Stimulated activated CD8-positive, alpha-beta memory T cell treated with anti-CD3 and anti-CD28 coated beads, Interleukin-7, amount 100 ng/mL, for 48 hours (primary cell): ENCODE measurements around the gene MYL5.
"Not testable (repeated sequence)": the region's sequence is repeated elsewhere in the genome, so short reads cannot be mapped to it uniquely, and the experiment has no call there.

Source experiments
- DNase-seq, 2 donors: peaks; one replicate each; pipeline ENCODE4 v3.0.0-alpha.2; 2020; ENCODE audit warnings: low read depth in 1 of 2; ENCODE audit errors: extremely low read depth in 1 of 2

The MYL5 gene

GRCh38 chr4:722851-723360 is 48.6 kb downstream of the MYL5 start:
- DNase-seq, result no peak

- no peak for DNase-seq
These were observed 49.6 kb downstream of the MYL5 start for GRCh38 chr4:723751-724530.

- DNase-seq, result no peak
These were observed 51.3 kb downstream of the MYL5 start for GRCh38 chr4:725391-726234.

DNA sequence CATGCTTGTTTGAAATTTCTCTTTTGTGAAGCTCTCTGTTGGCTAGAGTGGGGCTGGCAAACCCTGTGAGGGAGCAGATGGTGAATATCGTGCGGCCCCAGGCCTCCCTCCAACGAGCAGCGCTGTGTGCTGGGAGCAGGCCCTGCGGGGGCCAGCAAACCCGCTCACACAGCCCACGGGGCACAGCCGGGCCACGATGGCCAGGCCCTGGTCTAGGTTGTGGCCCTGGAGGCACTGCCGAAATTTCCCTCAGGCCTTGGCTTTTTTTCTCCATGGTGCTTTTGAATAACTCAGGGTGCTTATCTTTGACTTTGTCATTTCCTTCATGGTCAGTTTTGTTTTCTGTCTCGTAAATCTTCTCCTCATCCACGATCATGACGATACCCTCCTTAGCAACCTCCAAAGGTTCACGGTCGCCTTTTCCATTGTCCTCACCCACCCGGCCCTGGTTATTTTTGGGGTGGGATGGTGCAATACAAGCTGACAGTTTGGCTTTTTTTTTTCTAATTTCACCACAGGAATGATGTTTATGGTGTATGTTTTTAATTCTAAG is 52.0 kb downstream of the MYL5 start:
- no peak for DNase-seq

DNA sequence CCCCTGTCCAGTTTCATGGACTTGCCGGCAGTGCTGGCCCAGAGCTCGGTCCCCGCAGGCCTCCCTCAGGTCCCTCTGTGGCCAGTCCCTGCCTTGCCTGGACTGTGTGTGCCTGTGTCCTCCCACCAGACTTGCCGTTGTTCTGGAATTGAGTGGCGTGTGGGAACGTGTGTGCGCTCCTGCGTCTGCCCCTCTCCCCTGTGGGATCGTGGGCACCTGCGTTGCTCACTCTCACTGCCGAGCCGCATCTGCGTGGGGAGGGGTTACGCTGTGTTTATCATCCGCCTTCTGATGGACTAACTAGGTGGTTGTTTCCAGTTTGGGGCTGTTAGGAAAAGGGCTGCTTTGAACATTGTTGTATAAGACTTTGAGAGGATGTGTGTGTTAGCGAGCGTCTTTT is 52.5 kb downstream of the MYL5 start:
- no peak for DNase-seq

GRCh38 chr4:727576-727975 is 53.2 kb downstream of the MYL5 start:
- no peak for DNase-seq

DNA sequence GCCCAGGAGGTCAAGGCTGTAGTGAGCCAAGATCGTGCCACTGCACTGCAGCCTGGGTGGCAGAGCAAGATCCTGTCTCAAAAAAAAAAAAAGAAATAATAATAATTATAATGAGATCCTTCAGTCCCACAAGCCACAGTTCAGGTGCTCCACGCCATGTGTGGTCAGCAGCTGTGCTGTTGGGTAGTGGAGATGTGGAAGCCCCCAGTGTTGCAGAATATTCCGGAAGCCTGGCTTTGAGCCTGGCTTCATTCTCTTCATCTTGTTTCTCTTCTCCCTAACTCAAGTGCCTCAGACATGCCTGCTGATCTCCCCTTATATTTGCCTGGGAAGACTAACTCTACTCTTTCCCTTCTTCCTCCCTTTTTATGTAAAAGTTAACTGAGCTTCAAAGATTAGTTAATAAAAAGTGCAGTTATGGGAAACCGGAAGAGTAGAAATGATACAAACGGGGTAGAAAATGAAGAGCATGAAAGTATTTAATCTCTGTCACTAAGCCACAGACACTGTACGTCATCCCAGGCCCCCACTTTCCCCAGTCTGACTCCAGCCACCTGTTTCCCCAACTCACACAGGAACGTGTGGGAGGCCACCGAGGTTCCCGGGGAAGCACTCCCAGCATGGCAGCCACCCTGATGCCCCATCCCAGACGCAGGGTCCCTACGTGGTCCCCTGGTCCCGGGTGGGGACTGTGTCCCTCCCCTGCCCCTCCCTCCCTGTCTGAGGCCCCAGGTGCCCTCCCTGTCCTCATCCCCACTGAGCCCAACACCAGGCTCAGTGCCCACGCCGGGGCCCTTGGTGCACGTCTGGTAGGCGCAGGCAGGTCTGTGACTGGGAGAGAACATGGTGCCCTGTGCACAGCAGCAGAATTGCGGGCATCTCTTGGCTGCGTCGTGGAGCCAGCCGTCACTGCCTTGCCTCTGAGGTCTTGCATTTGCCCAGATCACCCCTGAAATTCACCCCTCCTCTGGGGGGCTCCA is 55.3 kb downstream of the MYL5 start:
- DNase-seq, result no peak

GRCh38 chr4:730511-730910 is 56.2 kb downstream of the MYL5 start:
- no peak for DNase-seq

DNA sequence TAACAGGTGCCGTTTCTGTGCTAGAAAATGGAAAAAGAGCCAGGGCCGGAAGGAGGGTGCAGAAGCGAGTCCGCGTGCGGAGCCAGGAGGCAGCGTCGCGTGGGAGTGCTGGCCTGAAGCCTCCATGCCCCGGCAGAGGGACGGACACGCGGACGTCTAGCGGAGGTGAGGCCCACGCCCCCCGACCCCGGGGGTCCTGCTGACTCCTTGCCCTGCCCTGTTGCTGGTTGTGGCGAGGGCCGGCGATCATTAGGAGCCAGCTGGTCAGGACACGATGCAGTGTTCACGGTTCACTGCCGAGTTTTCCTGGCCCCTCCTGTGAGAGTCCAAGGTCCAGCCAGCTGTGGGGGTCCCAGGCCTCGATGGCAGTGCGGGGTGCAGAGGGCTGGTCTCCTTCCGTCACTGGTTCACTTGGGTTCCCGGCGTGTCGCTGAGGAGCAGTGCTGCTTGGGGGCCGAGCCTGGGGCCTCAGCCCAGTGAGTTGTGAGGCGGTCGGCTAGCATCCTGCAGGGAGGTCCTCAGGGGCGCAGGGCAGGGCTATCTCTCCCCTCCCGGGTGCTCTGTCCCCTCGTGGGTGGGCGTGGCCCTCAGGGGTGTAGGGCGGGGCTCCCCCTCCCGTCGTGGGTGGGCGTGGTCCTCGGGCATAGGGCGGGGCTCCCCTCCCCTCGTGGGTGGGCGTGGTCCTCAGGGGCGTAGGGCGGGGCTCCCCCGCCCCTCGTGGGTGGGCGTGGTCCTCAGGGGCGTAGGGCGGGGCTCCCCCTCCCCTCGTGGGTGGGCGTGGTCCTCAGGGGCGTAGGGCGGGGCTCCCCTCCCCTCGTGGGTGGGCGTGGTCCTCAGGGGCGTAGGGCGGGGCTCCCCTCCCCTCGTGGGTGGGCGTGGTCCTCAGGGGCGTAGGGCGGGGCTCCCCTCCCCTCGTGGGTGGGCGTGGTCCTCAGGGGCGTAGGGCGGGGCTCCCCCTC is 56.9 kb downstream of the MYL5 start:
- not testable (repeated sequence) for DNase-seq
